ENCODE measurements around the gene ZDHHC1. TPM values are rescaled to one million over a fixed set of nuclear protein-coding genes. Genes with fewer than 3 reads are reported as not detected.

ZDHHC1 gene
- total RNA-seq, 1 donor, result 6.7 TPM

GRCh38 chr16:67413978-67414911 lies 2.0 kb downstream of the ZDHHC1 start:
- no peak for DNase-seq (ENCODE audit: low read depth in 2 of 3, low spot score in 2 of 3)

DNA sequence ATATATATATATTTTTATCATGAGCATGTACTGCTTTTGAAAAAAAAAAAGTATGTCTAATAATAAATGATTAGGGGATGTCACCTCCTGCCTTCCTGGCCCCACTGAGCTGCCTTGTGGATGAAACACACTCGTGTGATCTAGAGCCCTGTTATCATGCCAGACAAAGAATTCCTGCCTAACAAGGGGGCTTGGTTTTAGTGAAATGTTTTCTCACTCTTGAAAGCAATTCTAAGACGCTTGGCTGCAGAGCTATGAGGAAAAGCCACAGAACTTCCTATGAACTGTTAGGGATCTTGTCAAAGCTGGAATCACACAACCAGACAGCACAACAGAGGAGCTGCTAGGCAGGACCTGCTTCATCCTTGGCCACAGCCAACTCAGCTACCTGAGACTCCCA lies 4.0 kb downstream of the ZDHHC1 start:
- DNase-seq (ENCODE audit: low read depth in 2 of 3, low spot score in 2 of 3), result no peak

DNA sequence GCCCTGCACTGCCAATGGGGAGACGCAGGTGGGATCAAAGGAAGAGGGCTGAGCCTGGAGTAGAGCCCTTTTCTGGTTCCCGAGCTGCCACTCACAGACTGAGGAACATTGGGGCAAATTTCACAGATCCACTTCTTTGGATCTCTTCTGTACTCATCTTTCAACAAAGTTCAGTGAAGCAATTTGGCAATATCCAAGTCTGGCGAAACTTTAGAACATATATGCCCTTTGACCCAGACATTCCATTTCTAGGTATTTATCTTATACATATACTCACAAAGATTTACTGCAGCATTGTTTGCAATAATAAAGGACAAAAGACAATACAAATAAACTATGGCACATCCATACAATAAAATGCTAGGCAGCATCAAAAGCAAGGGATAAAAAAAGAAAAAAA lies 4.9 kb downstream of the ZDHHC1 start:
- no peak for DNase-seq (ENCODE audit: low read depth in 2 of 3, low spot score in 2 of 3)

- DNase-seq (ENCODE audit: low read depth in 2 of 3, low spot score in 2 of 3), result no peak
Measured at GRCh38 chr16:67409631-67410030, 6.6 kb downstream of the ZDHHC1 start.

GRCh38 chr16:67407788-67408452 lies 8.4 kb downstream of the ZDHHC1 start:
- DNase-seq (ENCODE audit: low read depth in 2 of 3, low spot score in 2 of 3), result no peak

DNA sequence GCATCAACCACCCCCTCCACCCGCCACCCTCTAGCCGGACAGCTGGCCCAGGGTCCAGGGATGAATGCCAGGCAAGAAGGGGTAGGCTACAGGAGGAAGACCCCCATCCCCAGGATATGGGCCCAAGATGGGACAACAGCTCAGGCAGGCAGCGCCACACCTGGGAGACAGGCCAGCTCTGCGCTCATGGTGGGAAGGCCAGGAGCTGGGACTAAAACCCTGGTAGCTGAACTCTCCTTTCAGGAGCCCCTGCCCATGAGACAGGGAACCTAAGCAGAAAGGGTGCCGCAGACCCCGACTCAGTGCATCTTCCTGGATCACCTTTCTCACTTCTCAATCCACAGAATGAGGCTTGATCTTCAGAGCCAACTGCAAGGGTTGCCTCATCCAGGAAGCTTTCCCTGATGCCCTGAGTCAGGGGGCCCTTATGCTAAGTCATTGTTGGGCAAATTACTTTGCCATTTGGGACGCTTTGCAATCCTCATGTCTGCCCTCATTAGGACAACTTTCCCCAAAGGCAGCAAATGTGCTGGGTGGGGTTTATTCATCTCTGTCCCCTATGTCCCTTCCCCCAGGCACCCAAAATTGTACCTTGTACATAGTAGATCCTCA lies 9.0 kb downstream of the ZDHHC1 start:
- DNase-seq (ENCODE audit: low read depth in 2 of 3, low spot score in 2 of 3), result no peak

GRCh38 chr16:67406111-67406971 lies 9.9 kb downstream of the ZDHHC1 start:
- no peak for DNase-seq (ENCODE audit: low read depth in 2 of 3, low spot score in 2 of 3)

- no peak for DNase-seq (ENCODE audit: low read depth in 2 of 3, low spot score in 2 of 3)
Measured at GRCh38 chr16:67405336-67405735, 10.9 kb downstream of the ZDHHC1 start.

GRCh38 chr16:67404740-67405226 lies 11.5 kb downstream of the ZDHHC1 start:
- no peak for DNase-seq (ENCODE audit: low read depth in 2 of 3, low spot score in 2 of 3)

- DNase-seq (ENCODE audit: low read depth in 2 of 3, low spot score in 2 of 3), result no peak
Measured at GRCh38 chr16:67403976-67404555, 12.2 kb downstream of the ZDHHC1 start.

DNA sequence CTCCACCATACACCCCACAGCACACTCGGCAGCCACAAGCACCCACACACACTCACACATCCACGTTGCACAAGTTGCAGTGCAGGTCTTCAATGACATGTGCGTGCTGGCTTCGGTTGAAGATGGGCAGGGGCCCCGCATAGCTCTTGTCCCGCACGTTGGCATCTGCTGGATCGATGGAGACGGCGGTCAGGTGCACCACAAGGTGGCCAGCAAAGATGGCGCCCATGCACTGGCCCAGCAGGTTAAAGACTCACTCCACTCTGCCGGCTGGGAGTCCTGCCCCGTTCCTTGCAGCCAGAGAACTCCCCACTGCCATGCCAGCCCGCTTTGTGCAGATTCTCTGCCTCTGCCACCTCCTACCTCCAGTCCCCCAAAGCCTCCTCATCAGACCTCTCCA lies 15.4 kb downstream of the ZDHHC1 start:
- no peak for DNase-seq (ENCODE audit: low read depth in 2 of 3, low spot score in 2 of 3)

GRCh38 chr16:67399749-67400704 lies 16.2 kb downstream of the ZDHHC1 start:
- no peak for DNase-seq (ENCODE audit: low read depth in 2 of 3, low spot score in 2 of 3)

- peak in 2 of 3 donors; percentile 57 to 65 for DNase-seq (ENCODE audit: low read depth in 2 of 3, low spot score in 2 of 3)
Measured at GRCh38 chr16:67399218-67399733, 17.0 kb downstream of the ZDHHC1 start.

- DNase-seq (ENCODE audit: low read depth in 2 of 3, low spot score in 2 of 3), result no peak
Measured at GRCh38 chr16:67398546-67399217, 17.6 kb downstream of the ZDHHC1 start.

DNA sequence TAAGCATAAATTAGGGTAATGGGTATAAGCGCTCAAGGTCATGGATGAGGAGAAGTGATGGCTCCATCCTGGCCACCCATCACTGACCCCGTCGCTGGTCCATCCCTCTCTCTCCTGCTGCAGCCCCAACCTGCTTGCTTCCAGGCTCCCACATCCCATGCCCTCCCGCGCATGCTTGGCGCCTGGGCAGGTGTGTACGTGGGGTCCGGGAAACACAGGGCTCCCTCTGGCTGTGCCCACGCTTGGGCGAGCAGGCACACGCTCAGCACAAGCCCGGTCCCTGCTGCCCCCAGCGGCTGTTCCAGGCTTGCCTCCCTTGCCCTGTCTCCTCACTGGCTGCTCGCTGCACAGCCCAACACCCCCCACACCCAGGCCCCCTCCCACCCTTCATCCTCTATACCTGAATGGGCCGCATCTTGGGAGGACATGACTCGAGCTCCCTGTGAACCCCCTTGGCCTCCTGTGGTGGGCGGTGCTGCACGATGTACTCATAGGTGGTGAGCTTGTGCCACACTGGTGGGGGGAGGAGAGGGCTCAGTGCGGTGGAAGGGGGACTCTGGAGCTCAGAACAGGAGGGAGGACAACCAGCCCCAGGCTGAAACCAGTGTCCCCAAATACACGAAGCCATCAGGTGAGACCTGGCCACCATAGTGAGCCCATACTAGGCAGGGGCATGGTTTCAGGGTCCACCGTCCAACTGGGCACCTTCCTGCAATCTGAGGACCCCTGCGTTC lies 18.3 kb downstream of the ZDHHC1 start:
- DNase-seq (ENCODE audit: low read depth in 2 of 3, low spot score in 2 of 3), result no peak

DNA sequence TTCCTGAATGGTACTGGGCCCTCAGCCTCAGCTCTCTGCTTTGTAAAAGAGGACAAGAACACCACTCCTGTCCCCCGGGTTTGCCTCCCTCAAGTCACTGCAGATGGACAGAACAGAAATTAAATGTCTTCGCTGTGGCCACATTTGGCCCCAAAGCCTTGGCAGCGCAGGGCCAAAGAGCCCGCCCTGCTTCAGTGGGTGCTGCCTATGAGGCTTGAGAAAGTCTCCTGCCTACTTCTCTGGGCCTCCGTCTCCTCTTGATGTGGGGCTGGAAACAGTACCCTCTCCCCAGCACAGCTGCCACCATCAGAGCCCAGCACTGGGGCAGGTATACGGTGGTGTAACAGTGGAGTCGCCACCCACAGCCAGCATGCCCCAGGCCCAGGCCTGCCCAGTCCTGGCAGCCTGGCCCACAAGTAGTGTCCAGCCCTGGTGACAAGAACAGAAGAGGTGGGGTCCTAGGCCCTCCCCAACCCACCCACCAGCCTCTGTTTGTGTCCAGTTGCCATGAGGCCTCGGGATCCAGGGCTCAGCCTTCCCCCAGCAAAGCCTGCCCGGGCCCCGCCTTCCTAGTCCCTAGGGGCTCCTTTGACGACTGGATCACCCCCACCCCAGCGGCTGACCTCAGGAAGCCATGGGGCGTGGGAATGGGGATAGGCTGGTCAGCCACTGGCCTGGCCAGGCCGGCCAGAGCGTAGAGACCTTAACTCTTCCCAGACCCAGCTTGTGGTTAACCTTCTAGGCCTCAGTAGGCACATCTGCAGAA lies 19.1 kb downstream of the ZDHHC1 start:
- no peak for DNase-seq (ENCODE audit: low read depth in 2 of 3, low spot score in 2 of 3)

Measured in hematopoietic multipotent progenitor cell (in vitro differentiated cells).